HepG2 (cell line): ENCODE data around the gene MYO6. TPM values are rescaled to one million over a fixed set of nuclear protein-coding genes. Genes with fewer than 3 reads are reported as not detected.

Experiments used
- ATAC-seq: fragments of 200-7000 bp; cut with Tn5 transposase; 3 replicates; pipeline ENCODE4 v1.9.1; 2020; ENCODE audit warnings: mild to moderate bottlenecking, moderate library complexity
- BruUV-seq: library from RNA; stranded (reverse); fragments of 400-500 nt; replicated peaks from 2 replicates; lab custom pipeline; 2021; lab: Mats Ljungman, UMichigan
- CTCF ChIA-PET: fragments of 300-600 bp; formaldehyde crosslinking; extraction: SDS; loops from one replicate; lab custom pipeline; 2021; ENCODE audit warnings: low total read pairs, inconsistent platforms, low intra/inter-chr PET ratio; lab: Yijun Ruan, JAX
- POLR2A ChIA-PET: fragments of 350-600 bp; sonication (Branson Sonifier 250); formaldehyde crosslinking; loops from one replicate; lab custom pipeline; 2020; ENCODE audit warnings: antibody characterized with exemption, inconsistent platforms; lab: Yijun Ruan, JAX
- DNase-seq: peaks from one replicate; pipeline ENCODE4 v3.0.0-alpha.2; 2015; ENCODE audit warnings: low spot score
- FAIRE-seq: peaks from 3 replicates; lab custom pipeline; 2011; peaks lifted over from hg19 to GRCh38; lab: Jason Lieb, UNC
- H2AFZ ChIP-seq: one replicate; pipeline ENCODE4 v1.6.1; 2011; ENCODE audit warnings: low read length, inconsistent platforms
- H3K27ac ChIP-seq: fragments of 300-600 bp; 3 replicates; pipeline ENCODE4 v1.8.0; 2011; ENCODE audit warnings: mixed run types, mild to moderate bottlenecking, mixed read lengths, low read length, inconsistent platforms; ENCODE audit not compliant: insufficient read depth; ENCODE audit errors: extremely low read length
- H3K27me3 ChIP-seq, 2 experiments: fragments of 200-600 bp in 1 of 2; 2 replicates in 1 of 2; 3 replicates in 1 of 2; pipeline versions ENCODE4 v1.6.0 to v1.8.0; 2011; ENCODE audit warnings: low read length in 2 of 2, mild to moderate bottlenecking in 2 of 2, moderate library complexity in 2 of 2, inconsistent platforms in 1 of 2; ENCODE audit not compliant: insufficient read depth in 2 of 2, control insufficient read depth in 1 of 2
- H3K36me3 ChIP-seq, 2 experiments: fragments of 200-600 bp in 1 of 2; replicated peaks in 1 of 2; 2 replicates in 1 of 2; 3 replicates in 1 of 2; pipeline versions ENCODE4 v1.5.1 to v1.8.0; 2011; ENCODE audit warnings: low read length in 2 of 2, inconsistent platforms in 1 of 2; ENCODE audit not compliant: insufficient read depth in 2 of 2, control insufficient read depth in 1 of 2
- H3K4me1 ChIP-seq: 2 replicates; pipeline ENCODE4 v1.5.1; 2012; ENCODE audit warnings: low read length, inconsistent platforms; ENCODE audit not compliant: insufficient read depth
- H3K4me2 ChIP-seq: 2 replicates; pipeline ENCODE4 v1.6.0; 2011; ENCODE audit warnings: low read depth, low read length, inconsistent platforms
- H3K4me3 ChIP-seq, 3 experiments: fragments of 200-600 bp in 1 of 3; sonication (generic), shearing (Covaris generic) in 1 of 3; replicated peaks in 1 of 3; 2 replicates each; pipeline ENCODE4 v1.5.1; 2011 to 2016; ENCODE audit warnings: low read length in 3 of 3, inconsistent platforms in 2 of 3, low read depth in 2 of 3, mild to moderate bottlenecking in 2 of 3, control low read depth in 1 of 3, mixed read lengths in 1 of 3; ENCODE audit not compliant: insufficient read depth in 1 of 3
- H3K79me2 ChIP-seq: one replicate; pipeline ENCODE4 v1.6.1; 2011; ENCODE audit warnings: low read length, inconsistent platforms; ENCODE audit not compliant: insufficient read depth
- H3K9ac ChIP-seq: 2 replicates; pipeline ENCODE4 v1.6.0; 2011; ENCODE audit warnings: mild to moderate bottlenecking, low read depth, low read length, inconsistent platforms; ENCODE audit not compliant: insufficient read depth
- H3K9me3 ChIP-seq: 2 replicates; pipeline ENCODE4 v1.5.1; 2012; ENCODE audit warnings: mild to moderate bottlenecking, low read length
- H4K20me1 ChIP-seq: 2 replicates; pipeline ENCODE4 v1.6.0; 2011; ENCODE audit warnings: inconsistent platforms, mild to moderate bottlenecking, low read length, moderate library complexity; ENCODE audit not compliant: insufficient read depth
- CBX5 ChIP-seq: sonication (generic); formaldehyde crosslinking; IDR thresholded peaks from 2 replicates; pipeline ENCODE4 v1.4.0; 2020; ENCODE audit warnings: missing genetic modification reagents, borderline replicate concordance
- CEBPZ ChIP-seq: IDR thresholded peaks from 2 replicates; pipeline ENCODE4 v1.6.1; 2012; ENCODE audit warnings: low read length, improper control_type of control experiment
- DRAP1 ChIP-seq: IDR thresholded peaks from 2 replicates; pipeline ENCODE4 v1.6.1; 2016; ENCODE audit warnings: missing genetic modification reagents, missing compliant biosample characterization
- ETV6 ChIP-seq: sonication (generic); formaldehyde crosslinking; conservative IDR thresholded peaks from 2 replicates; pipeline ENCODE4 v1.4.0; 2020; ENCODE audit warnings: missing genetic modification reagents
- HES4 ChIP-seq: sonication (generic); formaldehyde crosslinking; IDR thresholded peaks from 2 replicates; pipeline ENCODE4 v1.9.0; 2021; ENCODE audit warnings: mild to moderate bottlenecking, missing genetic modification reagents, borderline replicate concordance
- HIC2 ChIP-seq: sonication (generic); formaldehyde crosslinking; IDR thresholded peaks from 2 replicates; pipeline ENCODE4 v1.9.0; 2022; ENCODE audit warnings: low read depth, missing genetic modification reagents
- KDM3A ChIP-seq: IDR thresholded peaks from 2 replicates; pipeline ENCODE4 v1.6.1; 2018; ENCODE audit warnings: low read depth, missing compliant biosample characterization
- NR1H2 ChIP-seq: sonication (generic); formaldehyde crosslinking; IDR thresholded peaks from 2 replicates; pipeline ENCODE4 v1.8.1; 2022; ENCODE audit warnings: low read depth, missing genetic modification reagents, borderline replicate concordance
- NR2C2 ChIP-seq: sonication (generic); formaldehyde crosslinking; IDR thresholded peaks from 2 replicates; pipeline ENCODE4 v1.4.0; 2020; ENCODE audit warnings: missing genetic modification reagents, mild to moderate bottlenecking, moderate library complexity, borderline replicate concordance
- PCBP2 ChIP-seq: fragments of 200-400 bp; formaldehyde crosslinking; optimal IDR thresholded peaks from 2 replicates; pipeline ENCODE3; 2018; ENCODE audit warnings: low read length, low read depth; ENCODE audit not compliant: poor library complexity, severe bottlenecking
- PTBP1 ChIP-seq: fragments of 200-400 bp; formaldehyde crosslinking; IDR thresholded peaks from 2 replicates; pipeline ENCODE4 v1.6.1; 2018; ENCODE audit warnings: low read length, low read depth; ENCODE audit not compliant: poor library complexity, severe bottlenecking
- RCOR2 ChIP-seq: IDR thresholded peaks from 2 replicates; pipeline ENCODE4 v1.6.1; 2016; ENCODE audit warnings: missing biosample characterization, missing genetic modification reagents
- SMARCC2 ChIP-seq: fragments of 450-650 bp; IDR thresholded peaks from 2 replicates; pipeline ENCODE4 v1.6.1; 2017; ENCODE audit warnings: antibody characterized with exemption, mild to moderate bottlenecking
- TRAFD1 ChIP-seq: sonication (generic); formaldehyde crosslinking; IDR thresholded peaks from 2 replicates; pipeline ENCODE4 v1.5.1; 2020; ENCODE audit warnings: missing genetic modification reagents, mild to moderate bottlenecking, borderline replicate concordance
- ZNF205 ChIP-seq: IDR thresholded peaks from 2 replicates; pipeline ENCODE4 v1.6.1; 2018; ENCODE audit warnings: missing biosample characterization, missing genetic modification reagents
- ZNF317 ChIP-seq: sonication (generic); formaldehyde crosslinking; IDR thresholded peaks from 2 replicates; pipeline ENCODE4 v1.5.0; 2020; ENCODE audit warnings: mild to moderate bottlenecking, missing genetic modification reagents
- ZNF546 ChIP-seq: sonication (generic); formaldehyde crosslinking; conservative IDR thresholded peaks from 2 replicates; pipeline ENCODE4 v1.8.1; 2023; ENCODE audit warnings: mild to moderate bottlenecking, missing genetic modification reagents
- ZNF7 ChIP-seq: IDR thresholded peaks from 2 replicates; pipeline ENCODE4 v1.6.1; 2016; ENCODE audit warnings: missing biosample characterization, missing genetic modification reagents
- WGBS: methylation state at CpG from one replicate; pipeline ENCODE4 v1.1.6; 2017; ENCODE audit warnings: low lambda C conversion rate; 5-methylcytosine and 5-hydroxymethylcytosine counted together
- in situ Hi-C: cut with HindIII; loops from 2 replicates; pipeline ENCODE4 v1.10.0; 2017; ENCODE audit warnings: low pct_unique_long_range_greater_than_20kb; ENCODE audit not compliant: extremely low pct_ligation_motif_present
- intact Hi-C: fragments of 100-400 bp; cut with micrococcal nuclease; formaldehyde crosslinking; loops from one replicate; pipeline ENCODE4 v1.10.0; 2022; ENCODE audit not compliant: unreplicated experiment
- polyA plus RNA-seq, 8 experiments: library from polyadenylated mRNA; depleted of rRNA in 3 of 8; stranded (reverse) in 7 of 8; unstranded in 1 of 8; fragments of >200 nt; fragmentation: Illumina TruSeq in 4 of 8; extraction: Trizol in 4 of 8; gene quantifications; 2 replicates each; pipeline versions ENCODE4 v1.2.1 to v1.2.3, GENCODE V29; 2011 to 2016; ENCODE audit warnings: low read depth in 4 of 8, missing spikeins in 1 of 8, mixed read lengths in 1 of 8; ENCODE audit not compliant: insufficient read depth in 1 of 8
- total RNA-seq, 5 experiments: library from RNA; depleted of rRNA; stranded (reverse); fragments of >200 nt; fragmentation: Illumina TruSeq; extraction: Trizol; gene quantifications; 2 replicates each; pipeline ENCODE4 v1.2.3, GENCODE V29; 2016; ENCODE audit warnings: low read depth in 1 of 5

MYO6 gene
- total and polyA plus RNA-seq, 2 of the 13 experiments (the other 11 are each of a cell fraction or from before 2014, with no cell fraction given), result 5.4 to 7.5 TPM

GRCh38 chr6:75813476-75814250, 64.6 kb downstream of the MYO6 start:
- BruUV-seq, result no TSS peak
- CTCF ChIA-PET, result no interaction called here
- no peak for TF ChIP-seq CEBPZ
- no peak for TF ChIP-seq HIC2 (CRISPR knock-in tag)
- TF ChIP-seq ZNF205 (CRISPR knock-in tag), result no peak
- TF ChIP-seq TRAFD1 (CRISPR knock-in tag), result no peak
- no peak for TF ChIP-seq ZNF7
- no peak for TF ChIP-seq NR2C2 (CRISPR knock-in tag)
- no peak for TF ChIP-seq DRAP1 (CRISPR knock-in tag)
- no peak for TF ChIP-seq SMARCC2
- no peak for TF ChIP-seq PCBP2
- no peak for TF ChIP-seq KDM3A (CRISPR knock-in tag)
- no peak for TF ChIP-seq CBX5 (CRISPR knock-in tag)
- no peak for TF ChIP-seq RCOR2
- TF ChIP-seq ZNF546 (CRISPR knock-in tag), result no peak
- TF ChIP-seq NR1H2 (CRISPR knock-in tag), result no peak
- no peak for TF ChIP-seq HES4 (CRISPR knock-in tag)
- TF ChIP-seq ETV6 (CRISPR knock-in tag), result no peak
- TF ChIP-seq ZNF317 (CRISPR knock-in tag), result no peak
- TF ChIP-seq PTBP1, result no peak

More at GRCh38 chr6:75813476-75814250, 64.6 kb downstream of the MYO6 start:
- DNase-seq, result no peak
- intact Hi-C loops, result no loop called here
- Histone ChIP-seq H3K4me3 (no peak overlapping the region), H3K27me3 (no peaks in the 10 kb centered on the region; a peak in 1 of 5 replicates), H2AFZ (no peak overlapping the region), H3K4me1 (no peaks in the 10 kb centered on the region), H3K79me2 (no peaks in the 10 kb centered on the region), H3K27ac (no peak overlapping the region), H3K4me2 (no peak overlapping the region), H4K20me1 (no peaks in the 10 kb centered on the region), H3K9me3 (no peaks in the 10 kb centered on the region), H3K9ac (no peak overlapping the region), H3K36me3 (no peaks in the 10 kb centered on the region)
- POLR2A ChIA-PET, result no interaction called here
- no peak for FAIRE-seq
- no peak for ATAC-seq
- in situ Hi-C loops, result no loop called here
- WGBS, result 84% methylated on average over 8 of the region's 8 CpGs
